GM19240 (cell line): ENCODE results near the gene NOTCH3.

Experiments used
- DNase-seq: peaks from one replicate; pipeline ENCODE4 v3.0.0; 2011; ENCODE audit warnings: low spot score; ENCODE audit not compliant: insufficient read length

Gene NOTCH3

GRCh38 chr19:15123900-15124299 is 76.9 kb downstream of the NOTCH3 start:
- DNase-seq, result no peak

GRCh38 chr19:15123031-15123890 is 77.5 kb downstream of the NOTCH3 start:
- no peak for DNase-seq

GRCh38 chr19:15122331-15123030 is 78.3 kb downstream of the NOTCH3 start:
- no peak for DNase-seq

GRCh38 chr19:15120135-15121026 is 80.4 kb downstream of the NOTCH3 start:
- no peak for DNase-seq

GRCh38 chr19:15118789-15119494 is 81.9 kb downstream of the NOTCH3 start:
- DNase-seq, result no peak

GRCh38 chr19:15118248-15118647 is 82.5 kb downstream of the NOTCH3 start:
- DNase-seq, result no peak

GRCh38 chr19:15116856-15117255 is 83.9 kb downstream of the NOTCH3 start:
- DNase-seq, result no peak

GRCh38 chr19:15115762-15116615 is 84.8 kb downstream of the NOTCH3 start:
- DNase-seq, result no peak

- no peak for DNase-seq
These were observed 85.7 kb downstream of the NOTCH3 start for GRCh38 chr19:15115080-15115479.

GRCh38 chr19:15114153-15114540 is 86.6 kb downstream of the NOTCH3 start:
- no peak for DNase-seq

- no peak for DNase-seq
These were observed 87.3 kb downstream of the NOTCH3 start for GRCh38 chr19:15113245-15114152.

GRCh38 chr19:15112385-15112784 is 88.4 kb downstream of the NOTCH3 start:
- no peak for DNase-seq

- no peak for DNase-seq
These were observed 89.0 kb downstream of the NOTCH3 start for GRCh38 chr19:15111758-15112157.

GRCh38 chr19:15110418-15110815 is 90.4 kb downstream of the NOTCH3 start:
- no peak for DNase-seq

- no peak for DNase-seq
These were observed 90.9 kb downstream of the NOTCH3 start for GRCh38 chr19:15109768-15110417.
